ENCODE results near the gene RNF32.
"Not testable (repeated sequence)": the region's sequence is repeated elsewhere in the genome, so short reads cannot be mapped to it uniquely, and the experiment has no call there.

Gene RNF32

GRCh38 chr7:156616269-156617202 lies 24.0 kb upstream of the RNF32 start:
- Histone ChIP-seq H3K27me3 (ENCODE audit: insufficient read depth, low read length) (peaks cover 29% of the 10 kb centered on the region), H3K4me3 (ENCODE audit: low read length) (peak overlapping the region; percentile 58), H3K27ac (ENCODE audit: low read depth, low read length) (no peak overlapping the region), H3K9ac (ENCODE audit: low read depth, low read length) (peak overlapping the region; percentile 58; the same call in 1 of the 2 replicates), H3K36me3 (ENCODE audit: insufficient read depth, low read length) (no peaks in the 10 kb centered on the region), H3K4me1 (ENCODE audit: insufficient read depth, low read length) (peaks cover 28% of the 10 kb centered on the region), H3K9me3 (ENCODE audit: insufficient read depth, low read depth, low read length) (no peaks in the 10 kb centered on the region)
- 6% methylated on average over 88 of the region's 92 CpGs for WGBS

GRCh38 chr7:156617215-156617614 lies 23.4 kb upstream of the RNF32 start:
- 94% methylated on average over 9 of the region's 11 CpGs for WGBS
- Histone ChIP-seq H3K27ac (ENCODE audit: low read depth, low read length) (no peak overlapping the region), H3K36me3 (ENCODE audit: insufficient read depth, low read length) (no peaks in the 10 kb centered on the region), H3K9ac (ENCODE audit: low read depth, low read length) (no peak overlapping the region; the same call in 1 of the 2 replicates), H3K27me3 (ENCODE audit: insufficient read depth, low read length) (peaks cover 29% of the 10 kb centered on the region), H3K9me3 (ENCODE audit: insufficient read depth, low read depth, low read length) (no peaks in the 10 kb centered on the region), H3K4me3 (ENCODE audit: low read length) (peak overlapping the region; percentile 58), H3K4me1 (ENCODE audit: insufficient read depth, low read length) (peaks cover 28% of the 10 kb centered on the region)

- H3K9ac ChIP-seq (ENCODE audit: low read depth, low read length): no peak overlapping the region
- WGBS: 86% methylated on average over 18 of the region's 18 CpGs
- H3K27ac ChIP-seq (ENCODE audit: low read depth, low read length): peak overlapping the region; percentile 74; the same call in 1 of the 2 replicates
- peaks cover 29% of the 10 kb centered on the region for H3K27me3 ChIP-seq (ENCODE audit: insufficient read depth, low read length)
- no peak overlapping the region for H3K4me3 ChIP-seq (ENCODE audit: low read length)
- H3K9me3 ChIP-seq (ENCODE audit: insufficient read depth, low read depth, low read length): no peaks in the 10 kb centered on the region
- no peaks in the 10 kb centered on the region for H3K36me3 ChIP-seq (ENCODE audit: insufficient read depth, low read length)
- H3K4me1 ChIP-seq (ENCODE audit: insufficient read depth, low read length): peaks cover 28% of the 10 kb centered on the region
Observed at GRCh38 chr7:156618078-156618779, 22.3 kb upstream of the RNF32 start.

- Histone ChIP-seq H3K4me3 (ENCODE audit: low read length) (no peak overlapping the region), H3K36me3 (ENCODE audit: insufficient read depth, low read length) (no peaks in the 10 kb centered on the region), H3K9me3 (ENCODE audit: insufficient read depth, low read depth, low read length) (no peaks in the 10 kb centered on the region), H3K4me1 (ENCODE audit: insufficient read depth, low read length) (peaks cover 28% of the 10 kb centered on the region), H3K27me3 (ENCODE audit: insufficient read depth, low read length) (peaks cover 29% of the 10 kb centered on the region), H3K27ac (ENCODE audit: low read depth, low read length) (peak overlapping the region; percentile 74; the same call in 1 of the 2 replicates), H3K9ac (ENCODE audit: low read depth, low read length) (no peak overlapping the region)
- 79% methylated on average over 14 of the region's 14 CpGs for WGBS
Observed at GRCh38 chr7:156618780-156619367, 21.7 kb upstream of the RNF32 start.

GRCh38 chr7:156619488-156620290 lies 20.9 kb upstream of the RNF32 start:
- H3K4me3 ChIP-seq (ENCODE audit: low read length); H3K9me3 ChIP-seq (ENCODE audit: insufficient read depth, low read depth, low read length); H3K9ac ChIP-seq (ENCODE audit: low read depth, low read length); H3K36me3 ChIP-seq (ENCODE audit: insufficient read depth, low read length): not testable (repeated sequence)
- Histone ChIP-seq H3K27me3 (ENCODE audit: insufficient read depth, low read length) (peaks cover 29% of the 10 kb centered on the region), H3K4me1 (ENCODE audit: insufficient read depth, low read length) (peaks cover 28% of the 10 kb centered on the region), H3K27ac (ENCODE audit: low read depth, low read length) (peak overlapping the region; percentile 74; the same call in 1 of the 2 replicates)
- 84% methylated on average over 13 of the region's 13 CpGs for WGBS

GRCh38 chr7:156620291-156620675 lies 20.3 kb upstream of the RNF32 start:
- Histone ChIP-seq H3K4me1 (ENCODE audit: insufficient read depth, low read length) (peaks cover 28% of the 10 kb centered on the region), H3K27ac (ENCODE audit: low read depth, low read length) (peak overlapping the region; percentile 74; the same call in 1 of the 2 replicates), H3K36me3 (ENCODE audit: insufficient read depth, low read length) (no peaks in the 10 kb centered on the region), H3K27me3 (ENCODE audit: insufficient read depth, low read length) (peaks cover 27% of the 10 kb centered on the region), H3K4me3 (ENCODE audit: low read length) (no peak overlapping the region), H3K9ac (ENCODE audit: low read depth, low read length) (no peak overlapping the region), H3K9me3 (ENCODE audit: insufficient read depth, low read depth, low read length) (no peaks in the 10 kb centered on the region)
- 73% methylated on average over 2 of the region's 3 CpGs for WGBS

DNA sequence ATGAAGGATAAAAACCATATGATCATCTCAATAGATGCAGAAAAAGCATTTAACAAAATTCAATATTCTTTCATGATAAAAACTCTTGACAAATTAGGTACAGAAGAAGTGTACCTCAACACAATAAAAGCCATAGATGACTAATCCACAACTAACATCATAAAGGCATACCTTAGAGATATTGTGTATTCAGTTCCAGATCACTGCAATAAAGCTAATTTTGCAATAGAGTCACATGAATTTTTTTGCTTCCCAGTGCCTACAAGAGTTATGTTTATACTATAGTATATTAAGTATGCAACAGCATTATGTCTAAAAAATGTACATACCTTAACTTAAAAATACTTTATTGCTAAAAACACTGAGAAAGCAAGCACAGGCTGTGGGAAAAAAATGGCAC lies 18.9 kb upstream of the RNF32 start:
- Histone ChIP-seq H3K4me1 (ENCODE audit: insufficient read depth, low read length) (peaks cover 26% of the 10 kb centered on the region), H3K27ac (ENCODE audit: low read depth, low read length) (no peak overlapping the region), H3K36me3 (ENCODE audit: insufficient read depth, low read length) (no peaks in the 10 kb centered on the region), H3K9ac (ENCODE audit: low read depth, low read length) (no peak overlapping the region), H3K4me3 (ENCODE audit: low read length) (no peak overlapping the region), H3K9me3 (ENCODE audit: insufficient read depth, low read depth, low read length) (no peaks in the 10 kb centered on the region), H3K27me3 (ENCODE audit: insufficient read depth, low read length) (peaks cover 15% of the 10 kb centered on the region)

DNA sequence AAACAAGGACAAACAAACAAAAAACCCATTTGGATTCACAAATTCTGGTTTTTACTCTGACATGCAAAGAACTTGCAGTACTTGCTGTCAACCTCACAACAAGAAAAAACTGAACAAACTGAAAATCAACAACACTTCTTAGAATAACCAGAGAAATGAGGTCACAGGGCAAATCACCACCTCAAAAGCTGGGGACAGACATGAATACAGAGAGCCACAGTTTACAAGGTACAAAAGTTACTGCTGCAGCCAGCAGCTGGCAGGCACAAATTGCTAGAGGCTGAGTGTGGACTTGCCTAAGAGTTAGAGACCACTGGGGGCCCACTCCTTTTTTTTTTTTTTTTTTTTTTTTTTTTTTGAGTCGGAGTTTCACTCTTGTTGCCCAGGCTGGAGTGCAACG lies 15.0 kb upstream of the RNF32 start:
- H3K4me1 ChIP-seq (ENCODE audit: insufficient read depth, low read length): peaks cover 8% of the 10 kb centered on the region; the same call in 1 of the 2 replicates
- 77% methylated on average over 2 of the region's 2 CpGs for WGBS
- no peak overlapping the region for H3K4me3 ChIP-seq (ENCODE audit: low read length)
- peaks cover 15% of the 10 kb centered on the region for H3K9me3 ChIP-seq (ENCODE audit: insufficient read depth, low read depth, low read length)
- H3K27me3 ChIP-seq (ENCODE audit: insufficient read depth, low read length): no peaks in the 10 kb centered on the region
- H3K27ac ChIP-seq (ENCODE audit: low read depth, low read length): no peak overlapping the region
- H3K9ac ChIP-seq (ENCODE audit: low read depth, low read length): no peak overlapping the region
- H3K36me3 ChIP-seq (ENCODE audit: insufficient read depth, low read length): no peaks in the 10 kb centered on the region

DNA sequence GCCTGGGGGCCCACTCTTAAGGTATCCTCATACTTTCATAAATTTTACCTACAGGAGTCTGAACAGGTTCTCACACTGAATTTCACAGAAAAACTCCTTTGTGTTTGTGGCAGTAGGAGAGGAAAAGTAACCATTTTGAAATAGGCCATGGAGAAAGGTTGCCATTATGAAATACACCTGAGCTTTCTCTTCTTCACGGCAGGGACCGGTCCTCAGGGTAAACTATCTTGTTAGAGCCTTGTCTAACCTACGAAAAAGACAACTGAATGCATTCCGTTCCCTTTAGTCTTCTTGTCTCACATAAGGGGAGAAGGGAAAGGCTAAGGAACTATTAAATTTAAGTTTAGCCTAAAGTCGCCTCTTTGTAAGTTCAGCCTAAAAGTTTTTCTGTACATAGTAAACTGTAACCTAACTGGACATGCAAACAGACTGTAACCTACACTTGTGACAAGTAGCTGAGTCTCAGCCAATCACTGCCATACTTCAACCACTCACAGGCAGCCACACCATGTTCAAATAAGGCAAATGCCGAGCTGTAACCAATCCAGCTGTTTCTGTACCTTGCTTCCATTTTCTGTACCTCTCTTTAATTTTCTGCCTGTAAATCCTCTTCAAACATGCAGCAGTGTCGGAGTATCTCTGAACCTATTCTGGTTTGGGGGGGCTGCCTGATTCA lies 14.2 kb upstream of the RNF32 start:
- H3K36me3 ChIP-seq (ENCODE audit: insufficient read depth, low read length): no peaks in the 10 kb centered on the region
- no peak overlapping the region for H3K9ac ChIP-seq (ENCODE audit: low read depth, low read length)
- H3K4me1 ChIP-seq (ENCODE audit: insufficient read depth, low read length): peaks cover 3% of the 10 kb centered on the region; the same call in 1 of the 2 replicates
- 93% methylated on average over 7 of the region's 7 CpGs for WGBS
- H3K9me3 ChIP-seq (ENCODE audit: insufficient read depth, low read depth, low read length): peaks cover 15% of the 10 kb centered on the region
- no peak overlapping the region for H3K27ac ChIP-seq (ENCODE audit: low read depth, low read length)
- no peaks in the 10 kb centered on the region for H3K27me3 ChIP-seq (ENCODE audit: insufficient read depth, low read length)
- no peak overlapping the region for H3K4me3 ChIP-seq (ENCODE audit: low read length)

DNA sequence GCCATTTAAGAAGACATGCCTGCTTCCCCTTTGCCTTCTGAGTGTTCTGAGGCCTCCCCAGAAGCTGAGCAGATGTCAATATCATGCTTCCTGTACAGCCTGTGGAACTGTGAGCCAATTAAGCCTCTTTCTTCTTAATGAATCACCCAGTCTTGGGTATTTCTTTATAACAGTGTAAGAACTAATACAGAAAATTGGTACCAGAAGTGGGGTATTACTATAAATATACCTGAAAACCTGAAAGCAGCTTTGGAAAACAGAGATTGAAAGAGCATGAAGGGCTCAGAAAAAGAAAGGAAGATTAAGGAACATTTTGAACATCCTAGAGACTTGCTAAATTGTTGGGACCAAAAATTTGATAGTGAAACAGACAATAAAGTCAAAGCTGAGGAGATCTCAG lies 12.0 kb upstream of the RNF32 start:
- no peak overlapping the region for H3K4me3 ChIP-seq (ENCODE audit: low read length)
- H3K4me1 ChIP-seq (ENCODE audit: insufficient read depth, low read length): peaks cover 3% of the 10 kb centered on the region; the same call in 1 of the 2 replicates
- H3K36me3 ChIP-seq (ENCODE audit: insufficient read depth, low read length): no peaks in the 10 kb centered on the region
- H3K9ac ChIP-seq (ENCODE audit: low read depth, low read length): no peak overlapping the region
- peaks cover 15% of the 10 kb centered on the region for H3K9me3 ChIP-seq (ENCODE audit: insufficient read depth, low read depth, low read length)
- H3K27me3 ChIP-seq (ENCODE audit: insufficient read depth, low read length): no peaks in the 10 kb centered on the region
- no peak overlapping the region for H3K27ac ChIP-seq (ENCODE audit: low read depth, low read length)
